ENCODE data around the gene CORIN.

CORIN gene

DNA sequence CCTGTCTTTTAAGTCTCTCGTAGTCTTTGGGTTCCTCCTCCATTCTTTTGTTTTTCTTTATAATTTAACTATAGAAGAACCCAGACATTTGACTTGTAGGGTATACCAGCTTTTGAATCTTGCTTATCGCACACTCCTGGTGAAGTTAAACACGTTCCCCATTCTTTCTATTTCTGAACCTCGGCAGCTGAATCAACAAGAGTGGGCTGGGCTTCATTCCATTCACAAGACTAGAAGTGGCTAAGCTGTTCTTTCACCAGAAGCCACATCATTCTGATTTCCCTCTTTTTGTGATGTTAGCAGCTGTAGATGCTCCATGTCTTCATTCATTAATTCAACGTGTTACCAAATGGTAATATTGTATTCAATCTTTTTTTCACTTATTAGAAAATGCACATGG is 167.9 kb downstream of the CORIN start:
- no peaks in the 10 kb centered on the region for H3K36me3 ChIP-seq
- no peak overlapping the region for H3K27ac ChIP-seq
- H3K27me3 ChIP-seq, result peaks cover 7% of the 10 kb centered on the region
- no peaks in the 10 kb centered on the region for H3K4me1 ChIP-seq (ENCODE audit: control insufficient read depth in 1 of 2, insufficient read depth in 1 of 2, low read depth in 1 of 2, low read length in 1 of 2)
- no peaks in the 10 kb centered on the region for H3K9me3 ChIP-seq
- TF ChIP-seq, protein P1, sequence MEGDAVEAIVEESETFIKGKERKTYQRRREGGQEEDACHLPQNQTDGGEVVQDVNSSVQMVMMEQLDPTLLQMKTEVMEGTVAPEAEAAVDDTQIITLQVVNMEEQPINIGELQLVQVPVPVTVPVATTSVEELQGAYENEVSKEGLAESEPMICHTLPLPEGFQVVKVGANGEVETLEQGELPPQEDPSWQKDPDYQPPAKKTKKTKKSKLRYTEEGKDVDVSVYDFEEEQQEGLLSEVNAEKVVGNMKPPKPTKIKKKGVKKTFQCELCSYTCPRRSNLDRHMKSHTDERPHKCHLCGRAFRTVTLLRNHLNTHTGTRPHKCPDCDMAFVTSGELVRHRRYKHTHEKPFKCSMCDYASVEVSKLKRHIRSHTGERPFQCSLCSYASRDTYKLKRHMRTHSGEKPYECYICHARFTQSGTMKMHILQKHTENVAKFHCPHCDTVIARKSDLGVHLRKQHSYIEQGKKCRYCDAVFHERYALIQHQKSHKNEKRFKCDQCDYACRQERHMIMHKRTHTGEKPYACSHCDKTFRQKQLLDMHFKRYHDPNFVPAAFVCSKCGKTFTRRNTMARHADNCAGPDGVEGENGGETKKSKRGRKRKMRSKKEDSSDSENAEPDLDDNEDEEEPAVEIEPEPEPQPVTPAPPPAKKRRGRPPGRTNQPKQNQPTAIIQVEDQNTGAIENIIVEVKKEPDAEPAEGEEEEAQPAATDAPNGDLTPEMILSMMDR (IDR thresholded peaks at IDR 0.05), result no peak
- H3K4me3 ChIP-seq (ENCODE audit: low read depth in 1 of 2, low read length in 1 of 2), result no peak overlapping the region

DNA sequence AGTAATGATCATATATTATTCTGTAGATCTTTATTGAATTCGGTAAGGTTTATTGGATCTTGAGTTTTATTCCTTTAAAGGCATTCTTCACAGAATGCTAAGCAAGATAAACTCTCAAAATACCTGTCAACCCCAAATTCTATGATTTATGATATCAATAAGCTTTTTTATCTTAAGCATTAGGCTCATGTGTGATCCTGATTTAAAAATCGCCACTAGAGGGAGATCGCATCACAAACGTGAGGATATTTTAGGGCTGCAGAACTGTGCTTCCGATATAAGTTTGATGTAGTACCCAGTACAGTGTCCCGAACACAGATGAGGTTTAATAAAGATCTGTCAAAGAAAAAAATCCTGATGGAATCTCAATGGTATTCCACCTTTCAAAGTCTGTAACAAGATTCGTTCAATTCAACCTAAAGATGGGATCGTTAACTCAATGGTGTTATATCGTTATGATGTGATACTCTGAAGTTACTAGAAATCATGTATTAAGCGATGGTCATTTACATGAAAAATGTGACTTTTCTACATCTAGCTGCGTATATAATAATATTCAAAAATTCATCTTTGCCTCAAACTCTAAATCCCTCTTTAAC is 169.0 kb downstream of the CORIN start:
- no peak overlapping the region for H3K27ac ChIP-seq
- no peaks in the 10 kb centered on the region for H3K4me1 ChIP-seq (ENCODE audit: control insufficient read depth in 1 of 2, insufficient read depth in 1 of 2, low read depth in 1 of 2, low read length in 1 of 2)
- TF ChIP-seq, protein P1 (IDR thresholded peaks at IDR 0.05), result no peak
- no peaks in the 10 kb centered on the region for H3K9me3 ChIP-seq
- no peak overlapping the region for H3K4me3 ChIP-seq (ENCODE audit: low read depth in 1 of 2, low read length in 1 of 2)
- H3K36me3 ChIP-seq, result no peaks in the 10 kb centered on the region
- peaks cover 7% of the 10 kb centered on the region for H3K27me3 ChIP-seq

DNA sequence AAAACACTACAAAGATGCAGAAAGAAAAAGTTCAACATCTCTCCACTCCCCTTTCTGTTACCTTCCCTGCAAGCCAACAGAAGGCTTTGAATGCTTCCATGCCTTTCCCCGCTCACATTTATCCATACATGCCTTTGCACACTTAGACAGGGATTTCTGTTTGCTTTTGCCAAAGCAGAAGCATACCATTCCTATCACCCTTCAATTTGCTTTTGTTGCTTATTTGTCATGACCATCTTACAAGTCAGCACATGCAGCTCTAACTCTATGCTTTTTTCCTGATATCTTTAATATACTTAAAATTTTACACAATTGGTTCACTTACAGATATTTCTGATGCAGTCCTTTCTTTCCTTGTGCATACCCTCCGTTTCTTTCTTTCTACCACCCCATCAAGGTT is 169.6 kb downstream of the CORIN start:
- TF ChIP-seq, protein P1 (IDR thresholded peaks at IDR 0.05), result no peak
- H3K27ac ChIP-seq, result no peak overlapping the region

GRCh38 chr4:47667552-47667951 is 170.3 kb downstream of the CORIN start:
- H3K27me3 ChIP-seq, result peaks cover 7% of the 10 kb centered on the region

More for the DNA sequence above, 169.6 kb downstream of the CORIN start:
- Histone ChIP-seq H3K4me1 (ENCODE audit: control insufficient read depth in 1 of 2, insufficient read depth in 1 of 2, low read depth in 1 of 2, low read length in 1 of 2) (no peaks in the 10 kb centered on the region), H3K9me3 (no peaks in the 10 kb centered on the region), H3K27me3 (peaks cover 7% of the 10 kb centered on the region), H3K4me3 (ENCODE audit: low read depth in 1 of 2, low read length in 1 of 2) (no peak overlapping the region), H3K36me3 (no peaks in the 10 kb centered on the region)

GRCh38 chr4:47664051-47664826 is 173.6 kb downstream of the CORIN start:
- TF ChIP-seq, protein P1 (IDR thresholded peaks at IDR 0.05), result no peak
- Histone ChIP-seq H3K27ac (no peak overlapping the region), H3K36me3 (no peaks in the 10 kb centered on the region)

More at GRCh38 chr4:47667552-47667951, 170.3 kb downstream of the CORIN start:
- Histone ChIP-seq H3K36me3 (no peaks in the 10 kb centered on the region), H3K27ac (no peak overlapping the region), H3K9me3 (no peaks in the 10 kb centered on the region), H3K4me1 (ENCODE audit: control insufficient read depth in 1 of 2, insufficient read depth in 1 of 2, low read depth in 1 of 2, low read length in 1 of 2) (no peaks in the 10 kb centered on the region), H3K4me3 (ENCODE audit: low read depth in 1 of 2, low read length in 1 of 2) (no peak overlapping the region)
- TF ChIP-seq, protein P1 (IDR thresholded peaks at IDR 0.05), result no peak

More at GRCh38 chr4:47664051-47664826, 173.6 kb downstream of the CORIN start:
- H3K4me3 ChIP-seq (ENCODE audit: low read depth in 1 of 2, low read length in 1 of 2), result no peak overlapping the region
- H3K27me3 ChIP-seq, result peaks cover 7% of the 10 kb centered on the region
- no peaks in the 10 kb centered on the region for H3K9me3 ChIP-seq
- H3K4me1 ChIP-seq (ENCODE audit: control insufficient read depth in 1 of 2, insufficient read depth in 1 of 2, low read depth in 1 of 2, low read length in 1 of 2), result no peaks in the 10 kb centered on the region
